Stimulated activated CD4-positive, alpha-beta T cell treated with anti-CD3 and anti-CD28 coated beads, Interleukin-15, amount 100 ng/mL, for 1 hour (primary cell): ENCODE results near the gene CHSY1.
"Not testable (repeated sequence)": the region's sequence is repeated elsewhere in the genome, so short reads cannot be mapped to it uniquely, and the experiment has no call there.

Source experiments
- DNase-seq, 2 donors: peaks; one replicate each; pipeline ENCODE4 v3.0.0-alpha.2; 2020; ENCODE audit warnings: low read depth in 1 of 2, low spot score in 1 of 2

CHSY1 gene

DNA sequence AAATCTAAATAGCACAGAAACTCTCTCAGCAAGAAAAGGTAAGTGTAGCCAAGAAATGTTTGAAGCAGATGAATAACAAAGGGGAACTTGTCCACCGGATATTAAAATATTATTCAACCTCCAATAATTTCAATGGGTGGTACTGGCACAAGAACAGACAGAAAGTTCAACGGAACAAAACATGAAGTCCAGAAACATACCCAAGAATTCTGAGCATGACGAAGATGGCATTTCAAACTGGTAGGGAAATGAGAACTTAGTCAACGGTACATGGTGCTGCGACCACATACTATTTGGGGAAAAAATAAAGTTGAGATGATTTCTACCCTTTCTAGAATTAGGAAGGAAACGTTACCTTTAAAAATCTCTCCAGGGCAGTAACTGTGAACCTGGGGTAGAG, 5.5 kb downstream of the CHSY1 start:
- no peak for DNase-seq

DNA sequence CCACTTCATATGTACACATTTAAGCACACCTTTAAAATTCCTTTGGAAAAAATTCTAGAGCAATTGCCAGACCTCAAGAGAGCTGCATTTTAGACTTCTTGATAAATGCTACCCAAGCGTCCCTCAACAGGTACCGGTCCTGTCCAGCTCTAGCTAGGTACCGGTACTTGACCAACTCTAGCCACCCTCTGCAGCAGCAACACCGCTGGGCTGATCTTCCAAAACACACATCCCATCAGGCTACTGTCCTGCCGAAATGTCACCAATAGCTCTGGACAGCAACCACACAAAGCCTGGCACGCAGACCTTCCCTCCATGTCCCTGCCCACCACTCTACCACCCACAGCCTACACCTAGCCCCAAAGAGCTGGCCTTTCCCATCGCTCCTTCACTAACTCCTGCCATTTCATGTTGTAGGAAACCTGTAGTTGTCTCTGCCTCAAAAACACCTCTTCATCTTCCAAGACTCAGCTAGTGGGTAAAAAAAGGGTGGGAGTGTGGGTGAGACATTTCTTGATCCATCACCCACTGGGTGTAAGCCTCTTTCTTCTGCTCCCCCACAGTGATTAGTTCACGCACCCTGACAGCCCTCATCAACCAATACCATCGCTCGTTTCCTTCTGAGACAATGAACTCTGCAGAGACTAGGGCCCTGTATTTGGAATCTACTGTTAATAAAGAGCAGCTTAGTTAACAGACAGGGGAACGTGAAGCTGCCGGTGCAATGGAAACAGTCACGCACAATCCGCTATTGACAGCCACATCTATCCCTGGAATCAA, 6.8 kb downstream of the CHSY1 start:
- no peak for DNase-seq

DNA sequence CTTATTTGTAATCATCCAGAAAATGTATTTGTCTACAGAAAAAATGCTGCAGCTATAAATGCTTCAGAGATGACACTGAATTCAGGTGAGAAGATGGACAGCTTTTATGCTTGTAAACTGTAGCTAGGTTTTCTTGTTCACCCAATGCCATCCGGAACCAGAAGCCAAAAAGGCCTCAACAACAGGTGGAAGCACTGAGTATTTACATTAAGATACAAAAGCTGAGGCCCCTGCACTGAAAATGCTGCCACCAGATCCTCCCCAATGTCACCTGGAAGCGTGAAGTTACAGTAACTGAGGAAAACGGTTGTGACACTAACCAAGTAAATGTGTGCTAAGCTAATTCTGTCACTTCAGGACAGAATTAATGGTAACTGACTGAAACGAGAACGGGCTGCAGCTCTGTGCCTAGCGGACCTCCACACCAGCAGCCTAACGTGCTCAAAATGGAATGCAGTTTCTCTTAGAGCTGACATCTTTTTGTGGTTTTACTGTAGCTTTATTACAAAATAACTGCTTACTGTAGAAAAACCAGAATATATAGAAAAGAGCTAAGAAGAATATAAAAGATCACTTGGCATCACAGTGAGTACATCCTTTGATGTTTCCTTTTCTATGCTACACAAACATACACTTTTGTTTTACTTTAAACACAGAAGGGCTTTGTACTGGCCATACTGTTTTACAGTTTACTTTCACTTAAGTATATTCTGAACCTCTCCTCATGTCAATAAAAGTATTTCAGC, 7.6 kb downstream of the CHSY1 start:
- no peak for DNase-seq

DNA sequence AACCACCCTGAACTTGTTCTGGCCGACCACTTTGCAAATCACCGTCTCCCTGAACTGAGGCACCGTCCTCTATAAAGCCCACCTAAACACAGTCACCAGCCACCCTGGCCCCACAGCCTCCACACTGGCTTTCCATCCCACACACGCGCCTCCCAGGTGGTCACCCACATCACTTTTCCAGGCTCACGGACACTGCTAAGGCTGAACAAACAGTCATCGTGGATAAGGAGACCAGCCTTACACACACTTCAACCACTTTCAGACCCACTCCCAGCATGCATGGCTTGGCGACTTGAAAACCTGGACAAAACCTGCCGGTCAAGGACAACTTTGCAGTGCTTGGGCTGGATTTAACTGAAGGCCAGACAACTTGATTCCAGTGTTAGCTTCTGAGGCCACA, 8.4 kb downstream of the CHSY1 start:
- DNase-seq = no peak

DNA sequence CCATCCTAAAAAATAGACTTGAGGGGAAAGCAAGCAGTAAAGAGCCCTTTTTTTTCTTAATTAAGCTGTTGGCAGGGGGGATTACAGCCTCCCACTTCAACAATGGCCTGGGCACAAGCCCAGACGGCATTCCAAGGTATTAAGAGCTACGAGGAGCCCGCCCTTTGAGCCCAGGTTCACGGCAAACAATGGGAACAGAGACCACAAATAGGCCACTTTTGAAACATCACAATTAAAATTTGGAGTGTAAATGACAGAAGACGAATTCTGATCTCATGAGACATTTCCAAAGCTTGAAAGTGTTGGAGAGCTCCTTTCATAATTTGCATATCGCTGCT, 8.9 kb downstream of the CHSY1 start:
- no peak for DNase-seq

DNA sequence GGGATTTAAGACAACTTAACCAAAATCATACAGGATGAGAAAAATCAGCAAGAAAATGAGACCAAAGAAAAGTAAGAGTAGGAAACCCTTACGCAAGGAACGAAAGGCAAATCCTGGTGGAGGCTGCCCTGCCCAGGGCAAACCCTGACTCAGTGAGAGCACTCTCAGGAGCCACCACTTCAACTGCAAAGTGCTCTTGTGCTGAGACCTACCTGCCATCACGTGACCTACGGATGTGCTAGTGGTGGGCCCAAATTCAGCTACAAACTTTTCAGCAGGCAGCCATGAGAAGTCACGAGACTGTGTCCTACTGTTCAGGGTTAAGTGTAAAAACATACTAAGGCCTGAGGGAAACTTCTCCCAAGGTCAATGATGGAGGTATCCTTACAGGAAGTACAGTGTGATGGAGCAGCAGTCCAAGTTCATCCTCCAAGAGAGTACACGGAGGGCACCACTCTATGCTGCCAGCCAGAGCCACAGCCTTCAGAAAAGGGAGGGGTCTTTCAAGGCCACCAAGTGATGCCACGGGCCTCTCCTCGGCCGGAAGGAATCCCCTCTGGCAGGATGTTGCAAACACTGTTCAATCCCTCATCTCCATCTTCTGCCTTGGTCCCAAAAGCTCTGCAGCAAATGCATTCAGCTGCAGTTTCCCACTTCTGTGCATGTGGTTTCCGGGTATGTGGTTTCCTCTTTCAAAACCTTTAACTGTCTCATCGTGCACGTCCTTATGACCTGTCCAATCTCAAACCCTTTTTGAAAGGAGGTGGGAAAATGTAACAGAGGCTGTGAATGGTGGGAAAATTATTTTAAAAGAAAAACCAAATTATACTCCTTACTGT, 9.5 kb downstream of the CHSY1 start:
- DNase-seq = peak in 1 of 2 donors; percentile 21

DNA sequence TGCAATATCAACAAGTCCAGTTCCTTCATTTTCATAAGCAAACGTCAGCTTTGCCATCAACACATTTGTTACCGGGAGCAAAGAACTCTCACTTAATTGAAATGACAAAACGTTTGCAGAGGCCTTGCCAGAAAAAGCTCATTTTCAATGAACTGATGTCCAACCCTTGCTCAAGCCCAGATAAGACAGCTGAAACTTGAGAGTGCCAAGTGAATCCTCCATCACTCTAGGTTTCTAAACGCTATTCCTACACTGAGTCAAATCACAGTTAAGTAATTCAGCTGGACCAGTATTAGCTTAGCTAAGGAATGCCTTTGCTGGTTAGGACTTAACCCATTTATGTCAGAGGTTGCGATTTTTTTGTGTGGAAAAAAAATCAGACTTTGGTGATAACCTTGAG, 11.5 kb downstream of the CHSY1 start:
- DNase-seq = no peak

DNA sequence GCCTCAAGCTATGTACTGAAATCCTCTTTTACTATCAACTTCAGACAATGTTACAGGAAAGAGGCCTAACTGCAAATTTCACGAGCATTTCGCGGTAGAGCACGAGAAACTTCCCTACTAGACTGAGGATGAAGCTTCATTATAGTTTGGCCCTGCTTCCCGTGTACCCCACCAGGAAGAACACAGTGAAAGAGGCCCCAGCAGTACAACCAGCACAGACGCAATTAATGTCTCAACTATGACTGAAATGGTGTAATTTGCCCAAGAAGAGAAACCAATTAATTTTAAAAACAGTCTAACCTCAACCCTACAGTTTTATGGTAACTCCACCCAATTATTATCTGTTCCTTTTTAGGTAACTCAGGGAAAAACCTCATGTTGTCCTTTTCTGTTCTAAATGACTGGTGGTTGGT, 12.1 kb downstream of the CHSY1 start:
- DNase-seq = no peak

DNA sequence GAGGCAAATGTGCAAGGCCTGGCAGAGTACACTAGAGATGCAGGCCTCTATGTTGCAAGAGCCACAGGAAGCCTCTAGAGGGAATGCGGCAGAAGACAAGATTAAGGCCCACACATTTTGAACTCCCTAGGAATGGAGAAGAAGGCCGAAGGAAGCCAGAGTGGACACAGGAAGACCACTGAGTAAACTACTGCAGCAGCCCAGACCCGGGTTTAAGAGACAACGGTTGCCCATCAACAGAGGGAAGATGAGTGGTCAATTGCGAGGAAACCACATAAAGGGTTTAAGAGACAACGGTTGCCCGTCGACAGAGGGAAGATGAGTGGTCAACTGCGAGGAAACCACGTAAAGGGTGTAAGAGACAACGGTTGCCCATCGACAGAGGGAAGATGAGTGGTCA, 14.6 kb downstream of the CHSY1 start:
- DNase-seq = no peak

DNA sequence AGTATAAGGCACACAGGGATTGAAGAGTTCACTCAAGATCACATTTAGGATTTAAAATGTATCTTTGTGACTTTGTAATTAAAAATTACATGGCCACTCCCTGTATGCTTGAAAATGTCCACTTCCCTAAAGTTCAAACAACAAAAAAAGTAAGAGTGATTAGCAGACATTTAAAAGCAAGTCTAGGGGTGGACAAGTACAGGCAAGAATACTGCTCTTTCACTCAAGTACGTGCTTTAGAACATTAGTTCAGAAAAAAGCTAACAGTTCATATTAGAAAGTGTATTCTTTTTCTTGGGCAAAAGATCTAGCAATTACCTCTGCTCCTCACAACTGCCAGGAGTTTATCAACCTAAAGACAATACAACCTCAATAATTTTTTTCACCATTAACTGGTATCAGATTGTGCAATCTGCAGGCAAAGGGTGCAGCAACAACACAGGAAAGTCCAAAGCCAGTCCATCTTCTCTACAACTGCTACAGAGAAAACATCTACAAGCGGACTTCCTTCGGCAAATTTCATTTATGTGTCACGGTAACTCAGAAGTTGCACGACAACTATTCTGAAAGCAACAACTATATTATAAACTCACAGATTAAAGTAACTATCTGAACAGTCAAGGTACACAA, 18.1 kb downstream of the CHSY1 start:
- DNase-seq = no peak

DNA sequence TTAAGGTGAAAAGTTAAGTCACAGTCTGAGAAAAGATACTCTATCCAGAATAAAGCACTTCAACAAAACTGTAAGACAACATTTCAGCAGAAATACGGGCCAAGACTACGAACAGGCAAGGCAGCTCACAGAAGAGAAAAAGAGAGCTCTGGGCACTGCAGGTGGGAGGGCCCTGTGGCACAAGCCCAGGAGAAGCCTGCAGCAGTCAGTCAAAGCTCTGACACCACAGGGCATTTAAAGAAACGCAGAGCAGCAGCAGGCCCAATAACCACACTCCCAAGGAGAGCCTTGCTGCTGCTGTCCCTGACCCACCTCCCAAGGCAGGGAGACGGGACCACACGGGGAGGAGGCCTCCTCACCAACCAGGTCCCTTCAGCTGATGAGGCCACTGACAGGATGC, 19.2 kb downstream of the CHSY1 start:
- no peak for DNase-seq

DNA sequence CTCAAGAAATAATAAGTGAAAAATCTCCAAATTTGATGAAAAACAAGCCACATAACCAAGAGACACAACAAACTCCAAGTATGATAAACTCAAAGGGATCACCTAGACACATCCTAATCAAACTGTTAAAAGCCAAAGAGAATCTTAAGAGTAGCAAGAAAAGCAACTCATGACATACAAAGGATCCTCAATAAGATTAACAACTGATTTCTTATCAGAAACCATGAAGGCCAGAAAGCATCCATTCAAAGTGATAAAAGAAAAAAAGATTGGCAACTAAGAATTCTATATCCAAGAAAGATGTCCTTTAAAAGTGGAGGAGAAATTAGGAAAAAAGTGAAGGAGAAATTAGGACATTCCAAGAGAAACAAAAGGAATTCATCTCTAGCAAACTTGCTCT, 23.5 kb downstream of the CHSY1 start:
- DNase-seq = no peak

DNA sequence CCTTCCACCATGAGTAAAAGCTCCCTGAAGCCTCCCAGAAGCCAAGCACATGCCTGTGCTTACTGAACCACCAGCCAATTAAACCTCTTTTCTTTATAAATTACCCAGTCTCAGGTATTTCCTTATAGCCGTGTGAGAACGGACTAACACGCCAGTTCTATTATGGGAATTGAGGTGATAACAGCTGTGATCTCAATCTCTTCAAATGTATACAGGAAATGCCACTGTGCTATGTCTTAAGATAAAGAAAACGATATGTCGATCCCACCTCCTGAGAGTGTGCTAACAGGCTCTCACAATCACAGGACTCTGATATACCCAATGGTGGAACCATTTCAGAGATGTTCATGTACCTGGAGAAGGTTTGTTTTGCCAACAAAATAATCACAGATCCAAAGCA, 26.2 kb downstream of the CHSY1 start:
- DNase-seq = no peak

DNA sequence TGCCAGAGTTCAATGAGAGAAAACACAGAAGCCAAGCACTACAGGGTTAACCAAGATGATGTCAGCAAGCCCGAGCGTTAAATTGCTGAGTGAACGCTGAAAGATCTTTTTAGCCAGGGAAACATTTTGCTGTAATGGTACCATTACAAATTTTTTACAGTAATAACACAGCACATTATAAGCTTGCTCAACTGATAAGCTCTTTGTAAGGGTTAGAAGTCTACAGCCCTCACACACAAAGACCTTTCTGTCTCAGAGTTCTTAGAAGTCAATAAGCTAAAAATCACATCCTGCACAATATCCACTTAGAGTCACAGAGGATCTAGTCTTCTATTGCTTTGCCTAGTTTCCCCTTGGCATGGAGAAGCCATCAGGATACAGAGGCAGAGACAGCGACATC, 29.9 kb downstream of the CHSY1 start:
- DNase-seq = no peak

DNA sequence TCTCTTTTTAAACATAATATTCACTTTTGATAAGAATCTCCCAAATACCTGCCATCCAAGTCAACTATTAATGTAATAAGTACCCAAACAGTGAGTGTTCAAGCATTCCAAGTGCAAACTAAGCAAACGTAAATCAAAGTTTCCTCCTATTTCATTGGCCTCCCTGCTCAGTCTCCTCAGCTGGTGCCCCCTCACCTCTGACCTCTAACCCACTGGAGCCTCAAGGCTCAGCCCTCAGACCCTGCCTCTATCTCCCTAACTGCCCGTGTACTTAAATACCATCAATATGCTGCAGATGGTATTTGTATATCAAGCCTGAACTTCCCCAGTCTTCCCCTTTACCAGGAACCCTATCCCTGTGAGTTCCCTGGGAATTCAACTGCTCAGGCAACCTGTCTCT, 31.8 kb downstream of the CHSY1 start:
- no peak for DNase-seq

DNA sequence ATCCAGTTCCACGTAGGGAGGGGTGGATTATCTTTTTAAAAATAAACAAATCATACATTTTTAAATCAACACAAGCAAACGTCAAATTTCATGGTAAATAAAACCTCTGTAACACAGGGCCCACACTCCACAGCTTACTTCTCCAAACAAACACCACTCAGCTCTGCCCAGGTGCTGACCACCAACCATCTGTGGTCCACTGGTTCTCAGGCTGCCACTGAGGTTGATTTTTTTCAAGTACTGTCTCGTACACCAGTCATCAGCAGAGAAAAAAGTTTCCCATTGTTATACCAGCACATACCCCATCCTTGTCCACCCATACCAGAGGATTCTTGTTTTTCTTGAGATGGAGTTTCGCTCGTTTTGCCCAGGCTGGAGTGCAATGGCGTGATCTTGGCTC, 32.4 kb downstream of the CHSY1 start:
- DNase-seq = no peak

DNA sequence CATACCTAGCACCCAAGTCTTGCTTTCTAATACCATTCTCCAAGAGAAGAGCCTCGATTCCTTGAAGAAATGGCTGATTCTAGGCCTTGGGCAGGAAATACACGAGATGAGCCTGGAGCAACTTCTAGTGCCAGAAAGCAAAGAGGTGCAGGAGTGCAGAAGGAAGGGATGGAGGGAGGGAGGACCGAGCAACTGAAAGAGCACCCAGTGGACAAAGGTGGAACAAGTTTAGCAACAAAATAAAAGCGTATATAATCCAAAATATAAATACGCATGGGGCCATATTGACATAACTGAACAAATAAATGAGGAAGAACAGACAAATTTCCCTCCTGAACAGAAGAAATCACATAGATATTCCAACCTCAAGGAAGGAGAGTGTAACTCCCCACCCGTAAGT, 34.4 kb downstream of the CHSY1 start:
- DNase-seq = no peak

DNA sequence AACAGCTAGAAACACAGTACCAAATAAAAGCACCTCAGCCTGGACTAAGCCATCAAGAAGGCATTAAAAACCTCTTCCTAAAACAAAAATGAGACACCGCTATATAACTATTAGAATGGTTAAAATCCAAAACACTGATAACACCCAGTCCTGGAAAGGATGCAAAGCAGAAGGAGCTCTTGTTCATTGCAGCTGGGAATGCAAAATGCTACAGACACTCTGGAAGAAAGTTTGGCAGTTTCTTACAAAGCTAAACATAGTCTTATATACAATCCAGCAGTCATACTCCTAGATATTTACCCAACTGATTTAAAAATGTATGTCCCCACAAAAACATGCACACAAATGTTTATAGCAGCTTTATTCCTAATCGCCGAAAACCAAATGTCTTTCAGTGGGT, 35.7 kb downstream of the CHSY1 start:
- no peak for DNase-seq

DNA sequence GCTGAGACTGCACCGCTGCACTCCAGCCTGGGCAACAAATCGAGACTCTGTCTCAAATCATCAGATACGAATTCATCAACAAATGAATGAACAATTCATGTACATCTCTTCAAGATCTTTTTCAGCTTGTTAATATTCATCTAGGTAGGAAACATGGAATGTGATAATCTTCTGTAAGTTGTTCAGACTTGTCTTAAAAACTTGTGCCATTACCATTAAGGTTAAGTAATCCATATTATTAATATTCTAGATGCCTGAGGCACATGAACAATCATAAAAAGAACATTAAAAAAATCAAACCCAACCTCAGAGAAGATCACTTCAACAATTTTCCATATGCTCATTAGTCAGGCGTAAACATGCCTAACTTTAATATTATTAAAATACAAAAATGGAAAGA, 36.2 kb downstream of the CHSY1 start:
- DNase-seq = no peak

DNA sequence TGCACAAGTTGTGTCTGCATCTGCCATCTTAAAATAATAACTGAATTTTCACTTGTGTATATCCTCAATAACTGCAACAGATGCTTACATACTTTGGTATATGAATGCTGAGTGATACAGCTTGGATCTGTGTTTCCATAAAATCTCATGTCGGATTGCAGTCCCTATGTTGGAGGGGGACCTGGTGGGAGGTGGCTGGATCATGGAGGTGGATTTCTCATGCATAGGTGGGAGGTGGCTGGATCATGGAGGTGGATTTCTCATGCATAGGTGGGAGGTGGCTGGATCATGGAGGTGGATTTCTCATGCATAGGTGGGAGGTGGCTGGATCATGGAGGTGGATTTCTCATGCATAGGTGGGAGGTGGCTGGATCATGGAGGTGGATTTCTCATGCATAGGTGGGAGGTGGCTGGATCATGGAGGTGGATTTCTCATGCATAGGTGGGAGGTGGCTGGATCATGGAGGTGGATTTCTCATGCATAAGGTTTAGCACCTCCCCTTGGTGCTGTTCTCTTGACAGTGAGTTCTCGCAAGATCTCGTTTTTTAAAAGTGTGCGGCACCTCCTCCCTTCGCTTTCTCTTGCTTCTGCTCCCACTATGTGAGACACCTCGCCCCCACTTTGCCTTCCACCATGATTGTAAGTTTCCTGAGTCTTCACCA, 37.3 kb downstream of the CHSY1 start:
- not testable (repeated sequence) for DNase-seq

DNA sequence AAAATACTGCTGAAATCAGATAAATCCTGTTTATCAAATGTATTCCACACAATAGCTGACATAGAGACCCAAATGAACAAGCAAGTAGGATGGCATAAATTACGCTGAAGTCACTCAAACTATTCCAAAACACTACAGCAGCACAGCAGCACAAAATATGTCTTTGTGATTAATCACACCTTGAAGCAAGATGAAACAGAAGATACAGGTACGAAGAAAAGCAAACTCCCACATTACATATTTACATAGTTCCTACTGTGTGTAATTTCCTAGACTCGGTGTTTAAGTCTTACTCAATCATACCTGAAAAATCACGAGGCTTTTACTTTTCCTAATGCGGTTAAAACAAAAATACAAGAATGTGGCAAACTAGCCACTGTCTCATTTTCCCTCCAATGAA, 38.3 kb downstream of the CHSY1 start:
- DNase-seq = no peak
